Measurements from ENCODE around the gene UBE3A.
A peak's percentile ranks its signal among the peaks of the same experiment; 100 is the strongest.

The UBE3A gene

DNA sequence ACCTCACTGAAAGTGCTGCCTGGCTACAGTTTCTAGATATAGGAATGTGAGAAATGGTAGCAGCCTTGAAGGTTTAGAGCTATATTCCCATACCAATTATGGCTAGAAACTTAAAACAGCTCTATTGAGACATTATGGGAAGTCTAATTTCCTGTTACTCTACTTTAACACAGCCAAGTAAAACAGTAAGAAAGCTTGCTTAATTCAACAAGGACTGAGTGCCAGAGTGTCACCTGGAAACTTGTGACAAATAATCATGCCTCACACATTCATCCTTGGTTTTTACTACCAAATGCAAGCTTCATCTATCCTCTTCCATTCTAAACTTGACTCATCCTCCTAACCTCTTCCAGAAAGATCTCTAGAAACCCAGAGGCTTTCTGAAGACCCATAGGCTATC is 41.7 kb downstream of the UBE3A start:
- peak; percentile 81 for DNase-seq (ENCODE audit: low read depth)
- TF ChIP-seq, protein P1, sequence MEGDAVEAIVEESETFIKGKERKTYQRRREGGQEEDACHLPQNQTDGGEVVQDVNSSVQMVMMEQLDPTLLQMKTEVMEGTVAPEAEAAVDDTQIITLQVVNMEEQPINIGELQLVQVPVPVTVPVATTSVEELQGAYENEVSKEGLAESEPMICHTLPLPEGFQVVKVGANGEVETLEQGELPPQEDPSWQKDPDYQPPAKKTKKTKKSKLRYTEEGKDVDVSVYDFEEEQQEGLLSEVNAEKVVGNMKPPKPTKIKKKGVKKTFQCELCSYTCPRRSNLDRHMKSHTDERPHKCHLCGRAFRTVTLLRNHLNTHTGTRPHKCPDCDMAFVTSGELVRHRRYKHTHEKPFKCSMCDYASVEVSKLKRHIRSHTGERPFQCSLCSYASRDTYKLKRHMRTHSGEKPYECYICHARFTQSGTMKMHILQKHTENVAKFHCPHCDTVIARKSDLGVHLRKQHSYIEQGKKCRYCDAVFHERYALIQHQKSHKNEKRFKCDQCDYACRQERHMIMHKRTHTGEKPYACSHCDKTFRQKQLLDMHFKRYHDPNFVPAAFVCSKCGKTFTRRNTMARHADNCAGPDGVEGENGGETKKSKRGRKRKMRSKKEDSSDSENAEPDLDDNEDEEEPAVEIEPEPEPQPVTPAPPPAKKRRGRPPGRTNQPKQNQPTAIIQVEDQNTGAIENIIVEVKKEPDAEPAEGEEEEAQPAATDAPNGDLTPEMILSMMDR (IDR thresholded peaks at IDR 0.05; ENCODE audit: control insufficient read depth, extremely low read depth, insufficient read depth), result no peak
- no peak overlapping the region for H3K4me3 ChIP-seq (ENCODE audit: low read depth, low read length)

- TF ChIP-seq, protein P1 (IDR thresholded peaks at IDR 0.05; ENCODE audit: control insufficient read depth, extremely low read depth, insufficient read depth), result no peak
- no peak overlapping the region for H3K4me3 ChIP-seq (ENCODE audit: low read depth, low read length)
These were observed 43.9 kb downstream of the UBE3A start for GRCh38 chr15:25394898-25395297.

DNA sequence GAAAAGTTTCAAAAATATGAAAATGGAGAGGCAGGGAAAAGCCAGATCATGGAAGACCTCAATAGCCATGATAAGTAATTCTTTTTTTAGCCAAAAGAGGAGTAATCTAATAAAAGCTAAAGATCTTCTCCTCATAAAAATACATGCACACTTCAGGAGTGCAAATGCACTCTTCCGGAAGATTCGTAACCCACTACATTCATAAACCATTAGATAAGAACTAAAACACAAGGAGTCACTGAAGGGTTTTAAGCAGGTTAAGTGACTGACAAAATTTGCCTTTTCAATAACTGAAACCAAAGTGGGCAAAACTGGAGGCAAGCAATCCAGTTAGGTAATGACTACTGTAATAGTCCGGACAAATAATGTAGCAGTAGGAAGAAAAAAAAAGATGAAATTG is 46.0 kb downstream of the UBE3A start:
- DNase-seq (ENCODE audit: low read depth), result no peak
- TF ChIP-seq, protein P1 (IDR thresholded peaks at IDR 0.05; ENCODE audit: control insufficient read depth, extremely low read depth, insufficient read depth), result no peak
- H3K4me3 ChIP-seq (ENCODE audit: low read depth, low read length), result no peak overlapping the region

More at GRCh38 chr15:25394898-25395297, 43.9 kb downstream of the UBE3A start:
- no peak for DNase-seq (ENCODE audit: low read depth)

- TF ChIP-seq, protein P1 (IDR thresholded peaks at IDR 0.05; ENCODE audit: control insufficient read depth, extremely low read depth, insufficient read depth), result no peak
- H3K4me3 ChIP-seq (ENCODE audit: low read depth, low read length), result no peak overlapping the region
- DNase-seq (ENCODE audit: low read depth), result no peak
These were observed 46.7 kb downstream of the UBE3A start for GRCh38 chr15:25391971-25392721.

DNA sequence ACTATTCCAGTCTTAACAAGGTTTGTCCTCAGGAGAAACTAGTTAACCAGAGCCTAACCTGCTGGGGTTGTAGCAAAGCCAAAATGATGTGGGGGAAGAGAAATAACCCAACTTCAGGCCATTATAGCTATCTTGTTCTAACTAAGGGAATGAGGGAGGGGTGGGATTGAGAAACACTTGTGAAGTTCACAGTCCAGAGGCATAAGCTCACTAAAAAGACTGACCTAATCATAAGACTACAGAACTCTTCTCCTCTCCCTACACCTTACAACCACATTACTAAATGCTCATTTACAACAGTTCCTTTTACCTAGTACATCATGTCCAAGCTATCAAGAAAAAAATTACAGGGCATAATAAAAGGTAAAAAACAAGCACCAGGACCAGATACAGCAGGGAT is 52.8 kb downstream of the UBE3A start:
- TF ChIP-seq, protein P1 (IDR thresholded peaks at IDR 0.05; ENCODE audit: control insufficient read depth, extremely low read depth, insufficient read depth), result no peak
- no peak overlapping the region for H3K4me3 ChIP-seq (ENCODE audit: low read depth, low read length)
- peak; percentile 43 for DNase-seq (ENCODE audit: low read depth)

DNA sequence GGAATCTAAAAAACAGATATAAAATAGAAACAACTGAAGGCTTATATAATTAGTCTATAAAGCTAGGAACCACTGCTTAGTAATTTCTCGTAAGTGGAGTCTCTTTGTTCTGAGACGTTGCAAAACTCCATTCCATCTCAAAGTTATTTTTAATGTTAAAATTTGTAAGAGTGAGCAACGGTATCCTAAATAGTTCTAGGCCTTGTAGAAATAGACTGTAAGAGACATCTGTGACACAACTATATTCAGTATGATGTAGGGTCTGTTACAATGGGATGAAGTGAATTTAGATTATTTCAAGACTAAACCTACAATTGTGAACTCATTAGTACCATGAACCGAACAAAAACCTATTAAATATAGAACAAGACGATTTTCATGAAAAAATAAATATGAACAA is 57.2 kb downstream of the UBE3A start:
- no peak for DNase-seq (ENCODE audit: low read depth)
- TF ChIP-seq, protein P1 (IDR thresholded peaks at IDR 0.05; ENCODE audit: control insufficient read depth, extremely low read depth, insufficient read depth), result no peak
- no peak overlapping the region for H3K4me3 ChIP-seq (ENCODE audit: low read depth, low read length)

DNA sequence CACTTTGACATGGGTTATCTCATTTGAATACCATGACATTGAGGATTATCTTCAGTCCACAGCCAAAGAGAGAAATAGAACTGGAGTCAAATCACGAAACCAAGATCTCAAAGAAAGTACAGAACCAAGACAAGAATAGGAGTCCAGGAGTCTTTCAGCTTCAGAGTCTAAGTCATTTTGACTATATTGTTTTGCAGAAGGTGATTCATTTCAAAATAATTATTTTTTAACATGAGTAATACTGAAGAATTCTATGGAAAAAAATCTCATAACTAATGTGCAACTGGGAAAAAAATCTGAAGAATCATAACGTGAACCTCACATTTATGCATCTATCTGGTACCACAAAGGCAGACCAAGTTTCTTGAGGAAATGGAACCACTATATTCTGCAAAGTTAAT is 60.3 kb downstream of the UBE3A start:
- no peak overlapping the region for H3K4me3 ChIP-seq (ENCODE audit: low read depth, low read length)
- no peak for DNase-seq (ENCODE audit: low read depth)
- TF ChIP-seq, protein P1 (IDR thresholded peaks at IDR 0.05; ENCODE audit: control insufficient read depth, extremely low read depth, insufficient read depth), result no peak

All from LNCaP clone FGC (cell line).